Astrocyte of the spinal cord (primary cell): ENCODE data around the gene CHCHD1.
A peak's percentile ranks its signal among the peaks of the same experiment; 100 is the strongest.

Source experiments
- DNase-seq: peaks from one replicate; pipeline ENCODE4 v3.0.0; 2011; ENCODE audit warnings: low read depth, low spot score
- H3K4me3 ChIP-seq: 2 replicates; pipeline ENCODE4 v1.5.1; 2011; ENCODE audit warnings: low read depth, mild to moderate bottlenecking, low read length, moderate library complexity
- CTCF ChIP-seq: IDR thresholded peaks from 2 replicates; pipeline ENCODE4 v1.5.1; 2012; ENCODE audit warnings: low read depth, mild to moderate bottlenecking, low read length, inconsistent platforms
- in situ Hi-C: cut with HindIII; loops from 2 replicates; pipeline ENCODE4 v1.10.0; 2017; ENCODE audit warnings: low sequenced_read_pairs

CHCHD1 gene

GRCh38 chr10:73765066-73765465 is 16.8 kb upstream of the CHCHD1 start:
- in situ Hi-C loops, result no loop called here
- DNase-seq, result no peak
- H3K4me3 ChIP-seq, result no peak overlapping the region
- TF ChIP-seq CTCF, result no peak

- TF ChIP-seq CTCF, result no peak
- in situ Hi-C loops, result no loop called here
- no peak for DNase-seq
- no peak overlapping the region for H3K4me3 ChIP-seq
These were observed 13.0 kb upstream of the CHCHD1 start for GRCh38 chr10:73768881-73769280.

GRCh38 chr10:73769396-73769795 is 12.5 kb upstream of the CHCHD1 start:
- no peak overlapping the region for H3K4me3 ChIP-seq
- DNase-seq, result no peak
- in situ Hi-C loops, result no loop called here
- TF ChIP-seq CTCF, result no peak

- in situ Hi-C loops, result no loop called here
- no peak for TF ChIP-seq CTCF
- peak overlapping the region; percentile 82 for H3K4me3 ChIP-seq
- DNase-seq, result no peak
These were observed 10.0 kb upstream of the CHCHD1 start for GRCh38 chr10:73771722-73772280.

- DNase-seq, result peak; percentile 85
- peak; percentile 1 for TF ChIP-seq CTCF
- in situ Hi-C loops, result no loop called here
- peak overlapping the region; percentile 82 for H3K4me3 ChIP-seq
These were observed 9.3 kb upstream of the CHCHD1 start for GRCh38 chr10:73772281-73773151.

GRCh38 chr10:73773152-73773879 is 8.5 kb upstream of the CHCHD1 start:
- in situ Hi-C loops, result no loop called here
- peak overlapping the region; percentile 82 for H3K4me3 ChIP-seq
- no peak for DNase-seq
- no peak for TF ChIP-seq CTCF
